K562 (cell line): ENCODE data around the gene NDUFA5. TPM values are rescaled to one million over a fixed set of nuclear protein-coding genes. Genes with fewer than 3 reads are reported as not detected.

Experiments used
- ATAC-seq: fragments of 200-7000 bp; cut with Tn5 transposase; 3 replicates; pipeline ENCODE4 v1.9.1; 2020; ENCODE audit warnings: moderate library complexity
- BruUV-seq: library from RNA; stranded (reverse); fragments of 400-500 nt; replicated peaks from 2 replicates; lab custom pipeline; 2021; lab: Mats Ljungman, UMichigan
- CTCF ChIA-PET: fragments of 300-600 bp; formaldehyde crosslinking; extraction: SDS; loops from one replicate; lab custom pipeline; 2021; ENCODE audit warnings: low intra/inter-chr PET ratio; lab: Yijun Ruan, JAX
- POLR2A ChIA-PET: fragments of 300-600, 350-650 bp; sonication (Branson Sonifier 250); formaldehyde crosslinking; extraction: SDS; loops from one replicate; lab custom pipeline; 2021; ENCODE audit warnings: antibody characterized with exemption, inconsistent platforms; lab: Yijun Ruan, JAX
- DNase-seq, 4 experiments: peaks; one replicate each; pipeline versions ENCODE4 v3.0.0 to v3.0.0-alpha.2; 2011 to 2018; ENCODE audit warnings: low spot score in 3 of 4, mixed read lengths in 3 of 4; ENCODE audit errors: extremely low read depth in 1 of 4
- FAIRE-seq: peaks from 2 replicates; lab custom pipeline; 2011; peaks lifted over from hg19 to GRCh38; lab: Jason Lieb, UNC
- H2AFZ ChIP-seq: 2 replicates; pipeline ENCODE4 v1.6.0; 2011; ENCODE audit warnings: low read depth, low read length, control low read depth, inconsistent platforms
- H3K27ac ChIP-seq: fragments of 200-600 bp; 3 replicates; pipeline ENCODE4 v1.8.0; 2011; ENCODE audit warnings: low read depth, mild to moderate bottlenecking, control low read depth, inconsistent platforms, low read length, moderate library complexity, mixed read lengths; ENCODE audit errors: extremely low read depth
- H3K27me3 ChIP-seq, 2 experiments: fragments of 300-600 bp in 1 of 2; 2 replicates in 1 of 2; 3 replicates in 1 of 2; pipeline versions ENCODE4 v1.6.0 to v1.8.0; 2011; ENCODE audit warnings: inconsistent platforms in 2 of 2, low read length in 2 of 2, mild to moderate bottlenecking in 1 of 2, mixed read lengths in 1 of 2, moderate library complexity in 1 of 2; ENCODE audit not compliant: control insufficient read depth in 2 of 2, insufficient read depth in 2 of 2
- H3K36me3 ChIP-seq: fragments of 300-600 bp; 3 replicates; pipeline ENCODE4 v1.8.0; 2011; ENCODE audit warnings: mild to moderate bottlenecking, low read length, inconsistent platforms; ENCODE audit not compliant: control insufficient read depth, insufficient read depth
- H3K4me1 ChIP-seq, 2 experiments: fragments of 200-600 bp in 1 of 2; replicated peaks in 1 of 2; 2 replicates in 1 of 2; 3 replicates in 1 of 2; pipeline versions ENCODE4 v1.5.1 to v1.8.0; 2011; ENCODE audit warnings: inconsistent platforms in 2 of 2, low read length in 2 of 2, mild to moderate bottlenecking in 1 of 2, mixed read lengths in 1 of 2, moderate library complexity in 1 of 2; ENCODE audit not compliant: control insufficient read depth in 2 of 2, insufficient read depth in 2 of 2
- H3K4me2 ChIP-seq: 2 replicates; pipeline ENCODE4 v1.6.1; 2011; ENCODE audit warnings: low read length, control low read depth, inconsistent platforms, mixed read lengths; ENCODE audit not compliant: insufficient read depth
- H3K4me3 ChIP-seq: fragments of 200-600 bp; sonication (generic), shearing (Covaris generic); 2 replicates; pipeline ENCODE4 v1.5.1; 2016; ENCODE audit warnings: control low read depth, inconsistent platforms
- H3K79me2 ChIP-seq: fragments of 200-600 bp; 3 replicates; pipeline ENCODE4 v1.8.0; 2011; ENCODE audit warnings: low read length, inconsistent platforms; ENCODE audit not compliant: control insufficient read depth, insufficient read depth
- H3K9ac ChIP-seq, 2 experiments: 2 replicates each; pipeline versions ENCODE4 v1.6.0 to v1.6.1; 2011; ENCODE audit warnings: low read depth in 2 of 2, low read length in 2 of 2, control low read depth in 1 of 2, inconsistent platforms in 1 of 2, mild to moderate bottlenecking in 1 of 2, mixed read lengths in 1 of 2; ENCODE audit not compliant: insufficient read depth in 1 of 2
- H3K9me1 ChIP-seq: one replicate; pipeline ENCODE4 v1.6.0; 2011; ENCODE audit warnings: inconsistent platforms, mild to moderate bottlenecking, low read length, moderate library complexity; ENCODE audit not compliant: control insufficient read depth, insufficient read depth
- H3K9me3 ChIP-seq: replicated peaks from 2 replicates; pipeline ENCODE4 v1.5.1; 2011; ENCODE audit warnings: low read depth, low read length, inconsistent platforms; ENCODE audit not compliant: control insufficient read depth, insufficient read depth
- H4K20me1 ChIP-seq: replicated peaks from 2 replicates; pipeline ENCODE4 v1.6.1; 2011; ENCODE audit warnings: low read length, inconsistent platforms, mixed read lengths; ENCODE audit not compliant: control insufficient read depth, insufficient read depth
- ARNT ChIP-seq, 2 experiments: fragments of 450-650 bp; IDR thresholded peaks; 2 replicates each; pipeline ENCODE4 v1.6.1; 2016; ENCODE audit warnings: mild to moderate bottlenecking in 1 of 2
- ATF1 ChIP-seq, 2 experiments: fragments of 450-650 bp in 1 of 2; IDR thresholded peaks; 2 replicates each; pipeline ENCODE4 v1.6.1; 2016; ENCODE audit warnings: missing compliant biosample characterization in 1 of 2, missing genetic modification characterization in 1 of 2
- CBFA2T3 ChIP-seq: fragments of 450-650 bp; IDR thresholded peaks from 2 replicates; pipeline ENCODE4 v1.6.1; 2017
- EHMT2 ChIP-seq: fragments of 450-650 bp; IDR thresholded peaks from 2 replicates; pipeline ENCODE4 v1.6.1; 2018; ENCODE audit warnings: antibody characterized with exemption
- ETV1 ChIP-seq: fragments of 450-650 bp; conservative IDR thresholded peaks from 2 replicates; pipeline ENCODE4 v1.6.1; 2016; ENCODE audit warnings: missing genetic modification characterization, control low read depth, low read depth, missing compliant biosample characterization
- HDAC1 ChIP-seq, 2 experiments: fragments of 450-650 bp; IDR thresholded peaks; 2 replicates each; pipeline ENCODE4 v1.6.1; 2016 to 2017; ENCODE audit warnings: inconsistent platforms in 1 of 2, mild to moderate bottlenecking in 1 of 2, moderate library complexity in 1 of 2
- LARP7 ChIP-seq: fragments of 450-650 bp; IDR thresholded peaks from 2 replicates; pipeline ENCODE4 v1.6.1; 2016
- MEIS2 ChIP-seq: fragments of 450-650 bp; IDR thresholded peaks from 2 replicates; pipeline ENCODE4 v1.6.1; 2014; ENCODE audit warnings: mild to moderate bottlenecking; ENCODE audit not compliant: partially characterized antibody
- NRF1 ChIP-seq, 2 experiments: fragments of 450-650 bp; IDR thresholded peaks in 1 of 2; conservative IDR thresholded peaks in 1 of 2; 2 replicates each; pipeline ENCODE4 v1.6.1; 2014; ENCODE audit warnings: mild to moderate bottlenecking in 2 of 2
- PHB2 ChIP-seq: fragments of 450-650 bp; IDR thresholded peaks from 2 replicates; pipeline ENCODE4 v1.6.1; 2017; ENCODE audit warnings: low read depth
- SMARCA4 ChIP-seq: fragments of 450-650 bp; IDR thresholded peaks from 2 replicates; pipeline ENCODE4 v1.6.1; 2016
- TBL1XR1 ChIP-seq, 2 experiments: IDR thresholded peaks; 2 replicates each; pipeline ENCODE4 v1.6.1; 2012; ENCODE audit warnings: improper control_type of control experiment in 2 of 2, low read length in 2 of 2, mild to moderate bottlenecking in 1 of 2
- TEAD1 ChIP-seq, 2 experiments: fragments of 450-650 bp in 1 of 2; sonication (generic) in 1 of 2; formaldehyde crosslinking; IDR thresholded peaks; 2 replicates each; pipeline versions ENCODE4 v1.4.0 to v1.8.0; 2020 to 2022; ENCODE audit warnings: mild to moderate bottlenecking in 2 of 2, missing genetic modification reagents in 1 of 2
- ZKSCAN1 ChIP-seq: fragments of 150-350 bp; IDR thresholded peaks from 2 replicates; pipeline ENCODE4 v1.6.1; 2016; ENCODE audit warnings: low read depth, low read length
- ZNF589 ChIP-seq: fragments of 200-800 bp; sonication (Bioruptor generic); IDR thresholded peaks from 2 replicates; pipeline ENCODE4 v1.6.1; 2016; ENCODE audit warnings: low read depth, missing genetic modification characterization, missing compliant biosample characterization
- ZNF79 ChIP-seq: fragments of 250-450 bp; sonication (Bioruptor Pico); IDR thresholded peaks from 2 replicates; pipeline ENCODE4 v1.4.0; 2020; ENCODE audit warnings: low read depth, mild to moderate bottlenecking, moderate library complexity
- WGBS: fragments of 100-300 bp; shearing (Covaris generic); methylation state at CpG from one replicate; pipeline ENCODE4 v1.1.6; 2016; ENCODE audit warnings: low coverage, mixed read lengths; ENCODE audit not compliant: insufficient coverage; ENCODE audit errors: missing lambda C conversion rate; 5-methylcytosine and 5-hydroxymethylcytosine counted together
- in situ Hi-C: fragments of 300-500 bp; cut with MboI; formaldehyde crosslinking; loops from 4 replicates; pipeline ENCODE4 v1.15.0; 2018; ENCODE audit warnings: inconsistent platforms, mixed read lengths
- intact Hi-C: fragments of 100-400 bp; cut with micrococcal nuclease; formaldehyde crosslinking; loops from 2 replicates; pipeline ENCODE4 v1.14.2; 2022
- polyA plus RNA-seq, 8 experiments: library from polyadenylated mRNA; depleted of rRNA in 4 of 8; stranded (reverse) in 5 of 8; unstranded in 3 of 8; fragments of >200 nt; fragmentation: Nextera tagmentation in 2 of 8; fragmentation: Illumina TruSeq in 1 of 8; extraction: Ambion mirVana in 2 of 8; extraction: Trizol in 1 of 8; gene quantifications; 2 replicates each; pipeline versions ENCODE4 v1.2.1 to v1.2.3, GENCODE V29; 2011 to 2014; ENCODE audit warnings: inconsistent platforms in 1 of 8, missing spikeins in 1 of 8
- total RNA-seq, 7 experiments: library from RNA; depleted of rRNA in 6 of 7; stranded (reverse); fragments of >200 nt in 6 of 7; fragmentation: Illumina TruSeq in 2 of 7; extraction: Trizol in 2 of 7; gene quantifications; 2 replicates each; pipeline versions ENCODE4 v1.2.1 to v1.2.3, GENCODE V29; 2011 to 2021; ENCODE audit warnings: low replicate concordance in 1 of 7
- TF ChIP-seq, protein P1 (sequence below), 2 experiments: fragments of 150-350 bp in 1 of 2; IDR thresholded peaks; 2 replicates each; pipeline ENCODE4 v1.6.1; 2012 to 2016; ENCODE audit warnings: low read depth in 2 of 2, low read length in 2 of 2, mild to moderate bottlenecking in 1 of 2, moderate library complexity in 1 of 2
- TF ChIP-seq, protein P2 (sequence below): fragments of 450-650 bp; formaldehyde crosslinking; IDR thresholded peaks from 2 replicates; pipeline ENCODE4 v1.4.0; 2022; ENCODE audit warnings: mild to moderate bottlenecking, moderate library complexity

Gene NDUFA5
- total and polyA plus RNA-seq, 9 of the 15 experiments (the other 6 are each of a cell fraction or from before 2014, with no cell fraction given) = 155 to 677 (median 269) TPM

DNA sequence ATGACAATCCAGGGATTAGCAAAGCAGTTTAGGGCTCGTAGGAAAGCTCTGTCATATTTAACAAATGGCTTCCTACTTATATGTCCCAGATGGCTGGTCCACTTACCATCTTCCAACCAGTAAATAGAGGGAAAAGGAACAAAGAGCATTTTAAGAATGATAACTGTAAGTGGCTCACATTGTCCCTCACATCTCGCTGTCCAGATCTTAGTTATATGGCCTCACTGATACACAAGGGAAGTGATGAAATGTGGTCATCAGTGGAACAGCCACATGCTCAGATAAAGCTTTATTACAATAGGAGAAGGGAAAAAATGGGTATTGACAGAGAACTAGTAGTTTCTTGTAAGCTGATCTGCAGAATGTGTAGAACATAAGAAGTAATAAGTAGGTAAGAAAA, 59.0 kb downstream of the NDUFA5 start:
- no TSS peak for BruUV-seq
- no peaks in the 10 kb centered on the region for H4K20me1 ChIP-seq
- FAIRE-seq = peak; percentile 76
- ATAC-seq = peak; percentile 86
- in situ Hi-C loops (no loop called here), intact Hi-C loops (no loop called here)
- H3K9me3 ChIP-seq = no peaks in the 10 kb centered on the region
- no peaks in the 10 kb centered on the region for H3K9me1 ChIP-seq
- peak overlapping the region; percentile 91 for H2AFZ ChIP-seq
- H3K27me3 ChIP-seq = no peaks in the 10 kb centered on the region
- no peak overlapping the region for H3K4me3 ChIP-seq
- no peaks in the 10 kb centered on the region; the same call in 2 of the 3 replicates for H3K36me3 ChIP-seq
- ChIA-PET POLR2A (interaction anchor here (0.8 to 2.0 kb wide), 5 partner anchors 10 to 220 kb away, joined by 3 to 7 read pairs (median 4); partner anchors contain the start of gene NDUFA5), CTCF (interaction anchor here (0.6 to 1.1 kb wide), 2 partner anchors 38 to 370 kb away, joined by 4 read pairs; no protein-coding TSS in a partner anchor)
- no peaks in the 10 kb centered on the region for H3K79me2 ChIP-seq
- H3K27ac ChIP-seq = peak overlapping the region; percentile 55; the same call in 2 of the 3 replicates
- peaks cover 0 to 21% of the 10 kb centered on the region in 2 experiments; a peak in 4 of 5 replicates for H3K4me1 ChIP-seq
- WGBS = 3% methylated on average over 2 of the region's 2 CpGs
- H3K9ac ChIP-seq = peak overlapping the region in 1 of 2 experiments; percentile 28; a peak in 1 of 4 replicates
- peak in 3 of 4 experiments; percentile 24 to 77 (median 57) for DNase-seq
- peak overlapping the region; percentile 53; the same call in 1 of the 2 replicates for H3K4me2 ChIP-seq
- TF ChIP-seq LARP7 (no peak), SMARCA4 (peak; percentile 83), NRF1 (conservative IDR thresholded peaks at IDR 0.05 in 1 of 2, IDR thresholded peaks at IDR 0.05 in 1 of 2) (no peak), TEAD1 (CRISPR knock-in tag; IDR thresholded peaks at IDR 0.05) (no peak; a peak in 1 of 4 replicates), ZNF79 (CRISPR knock-in tag) (0 out of 2 replicates have a peak, but pooled peaks have one; percentile 14), MEIS2 (peak; percentile 88), EHMT2 (peak; percentile 72; the same call in 1 of the 2 replicates), CBFA2T3 (peak; percentile 84), ETV1 (tag) (peak; percentile 87), ARNT (IDR thresholded peaks at IDR 0.05) (peak in 1 of 2 experiments; percentile 77; a peak in 1 of 4 replicates), PHB2 (no peak), ZNF589 (CRISPR knock-in tag) (0 out of 2 replicates have a peak, but pooled peaks have one; percentile 32), ZKSCAN1 (no peak), TBL1XR1 (IDR thresholded peaks at IDR 0.05; ENCODE audit: low read length in 2 of 2) (peak in 1 of 2 experiments; percentile 43; a peak in 1 of 4 replicates), ATF1 (CRISPR knock-in tag; IDR thresholded peaks at IDR 0.05) (no peak), ATF1 (tag; IDR thresholded peaks at IDR 0.05) (peak; percentile 40), HDAC1 (IDR thresholded peaks at IDR 0.05) (no peak)
- TF ChIP-seq, protein P1, sequence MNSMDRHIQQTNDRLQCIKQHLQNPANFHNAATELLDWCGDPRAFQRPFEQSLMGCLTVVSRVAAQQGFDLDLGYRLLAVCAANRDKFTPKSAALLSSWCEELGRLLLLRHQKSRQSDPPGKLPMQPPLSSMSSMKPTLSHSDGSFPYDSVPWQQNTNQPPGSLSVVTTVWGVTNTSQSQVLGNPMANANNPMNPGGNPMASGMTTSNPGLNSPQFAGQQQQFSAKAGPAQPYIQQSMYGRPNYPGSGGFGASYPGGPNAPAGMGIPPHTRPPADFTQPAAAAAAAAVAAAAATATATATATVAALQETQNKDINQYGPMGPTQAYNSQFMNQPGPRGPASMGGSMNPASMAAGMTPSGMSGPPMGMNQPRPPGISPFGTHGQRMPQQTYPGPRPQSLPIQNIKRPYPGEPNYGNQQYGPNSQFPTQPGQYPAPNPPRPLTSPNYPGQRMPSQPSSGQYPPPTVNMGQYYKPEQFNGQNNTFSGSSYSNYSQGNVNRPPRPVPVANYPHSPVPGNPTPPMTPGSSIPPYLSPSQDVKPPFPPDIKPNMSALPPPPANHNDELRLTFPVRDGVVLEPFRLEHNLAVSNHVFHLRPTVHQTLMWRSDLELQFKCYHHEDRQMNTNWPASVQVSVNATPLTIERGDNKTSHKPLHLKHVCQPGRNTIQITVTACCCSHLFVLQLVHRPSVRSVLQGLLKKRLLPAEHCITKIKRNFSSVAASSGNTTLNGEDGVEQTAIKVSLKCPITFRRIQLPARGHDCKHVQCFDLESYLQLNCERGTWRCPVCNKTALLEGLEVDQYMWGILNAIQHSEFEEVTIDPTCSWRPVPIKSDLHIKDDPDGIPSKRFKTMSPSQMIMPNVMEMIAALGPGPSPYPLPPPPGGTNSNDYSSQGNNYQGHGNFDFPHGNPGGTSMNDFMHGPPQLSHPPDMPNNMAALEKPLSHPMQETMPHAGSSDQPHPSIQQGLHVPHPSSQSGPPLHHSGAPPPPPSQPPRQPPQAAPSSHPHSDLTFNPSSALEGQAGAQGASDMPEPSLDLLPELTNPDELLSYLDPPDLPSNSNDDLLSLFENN (IDR thresholded peaks at IDR 0.05; ENCODE audit: low read depth in 2 of 2, low read length in 2 of 2) = peak in 1 of 2 experiments; percentile 75; a peak in 1 of 4 replicates
- TF ChIP-seq, protein P2, sequence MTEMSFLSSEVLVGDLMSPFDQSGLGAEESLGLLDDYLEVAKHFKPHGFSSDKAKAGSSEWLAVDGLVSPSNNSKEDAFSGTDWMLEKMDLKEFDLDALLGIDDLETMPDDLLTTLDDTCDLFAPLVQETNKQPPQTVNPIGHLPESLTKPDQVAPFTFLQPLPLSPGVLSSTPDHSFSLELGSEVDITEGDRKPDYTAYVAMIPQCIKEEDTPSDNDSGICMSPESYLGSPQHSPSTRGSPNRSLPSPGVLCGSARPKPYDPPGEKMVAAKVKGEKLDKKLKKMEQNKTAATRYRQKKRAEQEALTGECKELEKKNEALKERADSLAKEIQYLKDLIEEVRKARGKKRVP (CRISPR knock-in tag) = peak; percentile 79
